HG03280 (cell line): ENCODE results near the gene INTS4.
A peak's percentile ranks its signal among the peaks of the same experiment; 100 is the strongest.
"Not testable (repeated sequence)": the region's sequence is repeated elsewhere in the genome, so short reads cannot be mapped to it uniquely, and the experiment has no call there.

Source experiments
- ATAC-seq: cut with Tn5 transposase; IDR thresholded peaks from one replicate; pipeline ENCODE4 v1.9.1; 2021; ENCODE audit warnings: mild to moderate bottlenecking, moderate library complexity; ENCODE audit not compliant: unreplicated experiment

INTS4 gene, protein sequence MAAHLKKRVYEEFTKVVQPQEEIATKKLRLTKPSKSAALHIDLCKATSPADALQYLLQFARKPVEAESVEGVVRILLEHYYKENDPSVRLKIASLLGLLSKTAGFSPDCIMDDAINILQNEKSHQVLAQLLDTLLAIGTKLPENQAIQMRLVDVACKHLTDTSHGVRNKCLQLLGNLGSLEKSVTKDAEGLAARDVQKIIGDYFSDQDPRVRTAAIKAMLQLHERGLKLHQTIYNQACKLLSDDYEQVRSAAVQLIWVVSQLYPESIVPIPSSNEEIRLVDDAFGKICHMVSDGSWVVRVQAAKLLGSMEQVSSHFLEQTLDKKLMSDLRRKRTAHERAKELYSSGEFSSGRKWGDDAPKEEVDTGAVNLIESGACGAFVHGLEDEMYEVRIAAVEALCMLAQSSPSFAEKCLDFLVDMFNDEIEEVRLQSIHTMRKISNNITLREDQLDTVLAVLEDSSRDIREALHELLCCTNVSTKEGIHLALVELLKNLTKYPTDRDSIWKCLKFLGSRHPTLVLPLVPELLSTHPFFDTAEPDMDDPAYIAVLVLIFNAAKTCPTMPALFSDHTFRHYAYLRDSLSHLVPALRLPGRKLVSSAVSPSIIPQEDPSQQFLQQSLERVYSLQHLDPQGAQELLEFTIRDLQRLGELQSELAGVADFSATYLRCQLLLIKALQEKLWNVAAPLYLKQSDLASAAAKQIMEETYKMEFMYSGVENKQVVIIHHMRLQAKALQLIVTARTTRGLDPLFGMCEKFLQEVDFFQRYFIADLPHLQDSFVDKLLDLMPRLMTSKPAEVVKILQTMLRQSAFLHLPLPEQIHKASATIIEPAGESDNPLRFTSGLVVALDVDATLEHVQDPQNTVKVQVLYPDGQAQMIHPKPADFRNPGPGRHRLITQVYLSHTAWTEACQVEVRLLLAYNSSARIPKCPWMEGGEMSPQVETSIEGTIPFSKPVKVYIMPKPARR

DNA sequence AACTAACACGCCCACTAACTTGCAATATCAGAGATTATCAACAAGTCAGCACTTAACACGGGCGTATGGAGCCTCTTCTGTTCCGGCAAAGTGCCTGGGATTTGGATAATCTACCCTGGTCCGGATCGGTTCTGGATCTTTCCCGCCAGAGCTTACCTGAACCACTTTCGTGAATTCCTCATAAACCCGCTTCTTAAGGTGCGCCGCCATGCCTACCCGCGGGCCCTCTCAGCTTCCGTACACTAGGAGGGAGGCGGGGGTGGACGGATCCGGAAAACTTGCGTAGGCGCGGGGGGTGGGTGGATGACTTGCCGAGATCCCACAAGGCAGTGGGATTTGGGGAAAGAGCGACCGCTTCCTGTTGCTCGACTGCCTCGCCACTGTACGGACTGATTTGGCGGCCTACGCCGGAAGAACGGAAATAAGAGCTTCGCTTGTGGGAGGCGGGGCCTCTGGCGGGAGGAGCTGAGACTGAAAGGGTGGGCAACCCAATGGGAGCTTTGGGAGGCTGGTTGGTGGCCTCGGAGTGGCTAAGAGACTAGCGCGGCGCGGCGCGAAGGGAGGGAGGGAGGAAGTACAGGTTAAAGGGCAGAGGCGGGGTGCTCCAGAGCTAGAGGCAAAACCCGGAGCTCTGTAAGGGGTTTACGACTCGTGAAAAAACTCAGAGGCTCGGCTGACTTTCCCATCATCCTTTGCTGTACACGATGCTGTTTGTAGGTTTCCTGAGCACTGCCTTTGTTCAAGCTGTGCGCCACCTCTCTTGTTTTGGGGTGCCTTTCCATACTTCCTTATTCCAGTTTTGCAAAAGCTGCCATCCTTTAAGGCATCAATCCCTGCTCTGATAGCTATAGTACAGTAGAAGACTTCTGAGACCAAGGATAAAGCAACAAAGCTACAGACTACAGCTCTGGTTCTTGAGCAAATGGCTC, at the start of gene INTS4:
Gene INTS4, minus strand, starts transcription at position 235 of the 929 bp plus-strand sequence. Its CDS starts 25 bp downstream, at position 210.
- ATAC-seq = peak; percentile 100

DNA sequence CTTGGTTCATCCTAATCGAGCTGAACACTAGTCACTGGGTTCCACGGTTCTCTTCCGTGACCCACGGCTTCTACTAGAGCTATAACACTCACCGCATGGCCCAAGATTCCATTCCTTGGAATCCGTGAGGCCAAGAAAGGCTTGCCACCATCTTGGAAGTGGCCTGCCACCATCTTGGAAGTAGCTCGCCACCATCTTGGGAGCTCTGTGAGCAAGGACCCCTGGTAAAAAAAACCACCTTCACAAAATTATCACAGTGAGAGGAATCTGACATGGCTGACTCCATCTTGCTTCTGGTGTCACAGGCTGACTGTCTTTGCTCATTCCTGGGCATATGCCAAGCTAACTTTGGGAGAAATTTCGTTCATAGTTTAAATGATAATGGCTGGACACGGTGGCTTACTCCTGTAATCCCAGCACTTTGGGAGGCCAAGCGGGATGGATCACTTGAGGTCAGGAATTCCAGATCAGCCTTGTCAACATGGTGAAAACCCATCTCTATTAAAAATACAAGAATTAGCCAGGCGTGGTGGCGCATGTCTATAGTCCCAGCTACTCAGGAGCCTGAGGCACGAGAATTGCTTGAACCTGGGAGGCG, 47.5 kb upstream of the INTS4 start:
- no peak for ATAC-seq

DNA sequence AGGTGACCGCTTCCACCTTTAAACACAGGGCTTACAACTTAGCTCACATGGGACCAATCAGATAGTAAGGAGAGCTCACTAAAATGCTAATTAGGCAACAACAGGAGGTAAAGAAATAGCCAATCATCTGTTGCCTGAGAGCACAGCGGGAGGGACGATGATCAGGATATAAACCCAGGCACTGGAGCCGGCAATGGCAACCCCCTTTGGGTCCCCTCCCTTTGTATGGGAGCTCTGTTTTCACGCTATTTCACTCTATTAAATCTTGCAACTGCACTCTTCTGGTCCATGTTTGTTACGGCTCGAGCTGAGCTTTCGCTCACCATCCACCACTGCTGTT, 46.9 kb upstream of the INTS4 start:
- not testable (repeated sequence) for ATAC-seq

DNA sequence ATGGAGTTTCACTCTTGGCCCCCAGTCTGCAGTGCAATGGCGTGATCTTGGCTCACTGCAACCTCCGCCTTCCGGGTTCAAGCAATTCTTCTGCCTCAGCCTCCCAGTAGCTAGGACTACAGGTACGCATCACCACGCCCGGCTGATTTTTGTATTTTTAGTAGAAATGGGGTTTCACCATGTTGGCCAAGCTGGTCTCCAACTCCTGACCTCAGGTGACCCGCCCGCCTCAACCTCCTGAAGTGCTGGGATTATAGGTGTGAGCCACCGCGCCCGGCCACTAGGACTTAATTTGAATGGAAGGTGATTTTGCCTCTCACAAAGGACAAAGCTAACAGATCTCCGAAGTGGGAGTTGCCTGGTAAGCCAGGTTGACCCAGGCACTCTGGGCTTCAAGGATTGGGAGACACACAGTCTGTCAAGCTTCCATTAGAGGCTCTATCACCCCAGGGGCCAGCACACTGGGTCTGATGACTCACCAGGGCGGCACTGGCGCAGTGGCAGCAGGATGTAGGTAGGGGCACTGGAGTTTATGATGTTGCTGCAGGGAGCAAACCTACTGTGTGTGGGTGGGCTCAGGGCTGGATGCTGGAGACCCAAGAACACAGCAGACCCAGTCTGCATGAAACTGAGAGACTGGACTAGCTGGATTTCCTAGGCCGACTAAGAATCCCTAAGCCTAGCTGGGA, 46.4 kb upstream of the INTS4 start:
- ATAC-seq = no peak

DNA sequence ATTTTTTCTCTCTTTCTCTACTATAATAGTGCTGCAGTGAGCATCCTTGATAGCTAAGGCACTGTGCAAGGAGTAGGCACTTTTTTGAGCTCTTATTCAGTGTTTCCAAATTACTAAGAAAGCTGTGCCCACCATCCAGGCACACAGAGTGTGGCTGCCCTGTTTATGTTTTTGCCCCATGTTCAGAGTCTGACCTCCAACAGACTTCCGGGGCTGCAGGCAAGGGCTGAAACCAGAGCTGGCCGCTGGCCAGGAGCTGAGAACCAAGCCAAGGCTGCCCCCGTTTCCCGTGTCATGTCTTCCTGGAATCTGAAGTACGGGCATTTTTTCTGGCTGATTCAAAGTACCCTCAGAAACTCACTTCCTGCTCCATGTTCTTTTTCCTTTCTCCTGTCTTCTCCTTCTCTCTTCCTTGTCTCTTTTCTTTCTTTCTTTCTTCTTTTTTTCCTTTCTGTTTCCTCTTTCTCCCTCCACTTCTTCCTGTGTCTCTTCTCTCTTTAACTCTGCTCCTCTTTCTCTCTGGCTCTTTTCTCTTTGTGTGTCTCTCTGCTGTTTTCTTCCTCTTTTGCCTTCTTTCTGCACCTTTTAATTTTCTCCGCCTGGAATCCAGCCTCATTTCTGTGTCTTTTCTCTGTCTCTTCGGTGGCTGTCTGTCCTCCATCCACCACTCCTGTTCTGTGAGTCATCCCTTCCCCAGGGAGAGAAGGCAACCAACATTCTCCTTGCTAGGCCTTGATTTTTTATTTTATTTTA, 45.6 kb upstream of the INTS4 start:
- no peak for ATAC-seq

DNA sequence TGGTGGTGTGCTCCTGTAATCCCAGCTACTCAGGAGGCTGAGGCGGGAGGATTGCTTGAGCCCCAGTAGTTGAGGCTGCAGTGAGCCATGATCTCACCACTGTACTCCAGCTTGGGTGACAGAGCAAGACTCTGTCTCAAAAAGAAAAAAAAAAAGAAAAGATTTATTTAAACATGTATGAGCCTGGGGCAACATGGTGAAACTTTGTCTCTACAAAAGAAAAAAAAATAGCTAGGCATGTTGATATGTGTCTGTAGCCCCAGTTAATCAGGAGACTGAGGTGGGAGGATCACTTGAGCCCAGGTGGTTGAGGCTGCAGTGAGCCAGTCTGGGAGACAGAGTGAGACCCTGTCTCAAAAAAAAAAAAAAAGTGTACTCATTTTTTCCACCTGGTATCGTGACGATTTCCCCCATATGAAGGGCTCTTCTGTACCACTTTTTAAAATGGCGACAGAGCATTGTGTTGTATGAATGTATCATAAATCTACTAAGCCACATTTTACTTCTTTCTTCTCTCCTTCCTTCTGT, 45.0 kb upstream of the INTS4 start:
- no peak for ATAC-seq

DNA sequence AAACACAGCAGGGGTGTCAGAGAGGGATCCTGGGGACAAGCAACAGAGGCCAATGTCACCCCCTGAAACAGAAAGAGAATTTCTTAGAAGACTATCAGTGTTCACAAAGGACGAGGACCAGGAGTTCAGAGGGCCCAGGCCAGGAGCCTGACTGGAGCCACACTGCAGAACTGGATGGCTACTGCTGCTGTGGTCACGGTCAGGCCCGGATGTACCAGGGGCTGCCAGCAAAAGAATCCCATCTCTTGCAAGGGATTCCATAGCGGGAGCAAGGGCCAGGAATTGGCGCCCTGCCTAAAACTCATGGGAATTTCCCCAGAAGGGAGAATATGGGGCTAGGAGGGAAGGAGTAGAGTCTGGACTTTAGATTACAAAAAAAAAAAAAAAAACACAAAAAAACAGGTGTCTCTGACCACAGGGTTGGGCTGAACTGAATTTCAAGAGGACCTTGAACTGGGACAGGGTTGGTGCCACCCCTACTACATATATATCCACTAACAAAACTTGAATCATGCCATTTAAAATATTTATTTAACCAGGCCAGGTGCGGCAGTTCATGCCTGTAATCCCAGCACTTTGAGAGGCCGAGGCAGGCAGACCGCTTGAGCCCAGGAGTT, 44.3 kb upstream of the INTS4 start:
- no peak for ATAC-seq

DNA sequence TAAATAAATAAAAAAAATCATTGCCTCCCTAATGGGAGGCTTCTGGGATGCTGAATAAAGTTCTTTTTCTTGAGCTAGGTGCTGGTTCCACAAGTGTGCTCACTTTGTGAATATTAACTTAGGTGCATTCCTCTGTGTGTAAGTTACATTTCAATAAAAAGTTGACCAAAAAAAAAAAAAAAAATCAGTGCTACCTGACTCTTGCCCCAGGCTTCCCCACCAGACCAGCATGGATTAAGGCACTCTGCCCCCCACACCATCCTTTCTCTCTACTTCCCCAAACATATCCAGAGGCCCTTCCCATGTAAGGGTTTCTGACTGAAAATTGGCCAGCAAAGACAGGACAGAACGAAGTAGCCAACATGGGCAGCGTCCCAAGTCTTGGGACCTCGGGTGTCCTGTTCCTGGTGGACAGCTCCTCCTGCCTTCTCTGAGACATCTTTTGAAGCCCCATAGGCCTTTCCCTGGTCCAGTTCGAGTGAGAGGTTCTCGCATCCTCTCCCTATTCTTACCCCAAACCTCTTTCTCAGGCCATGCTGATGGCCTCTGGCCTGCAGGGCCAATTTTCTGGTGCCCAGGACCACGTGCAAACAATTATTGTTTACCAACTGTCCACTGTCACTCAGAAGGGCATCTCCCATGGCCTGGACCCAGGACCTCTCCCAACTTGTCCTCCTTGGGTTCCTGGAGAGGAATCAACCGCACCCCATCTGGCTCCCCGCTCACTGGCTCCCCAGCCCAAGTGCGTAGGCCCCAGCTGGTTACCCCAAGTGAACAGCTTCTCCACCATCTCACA, 43.6 kb upstream of the INTS4 start:
- ATAC-seq = no peak

DNA sequence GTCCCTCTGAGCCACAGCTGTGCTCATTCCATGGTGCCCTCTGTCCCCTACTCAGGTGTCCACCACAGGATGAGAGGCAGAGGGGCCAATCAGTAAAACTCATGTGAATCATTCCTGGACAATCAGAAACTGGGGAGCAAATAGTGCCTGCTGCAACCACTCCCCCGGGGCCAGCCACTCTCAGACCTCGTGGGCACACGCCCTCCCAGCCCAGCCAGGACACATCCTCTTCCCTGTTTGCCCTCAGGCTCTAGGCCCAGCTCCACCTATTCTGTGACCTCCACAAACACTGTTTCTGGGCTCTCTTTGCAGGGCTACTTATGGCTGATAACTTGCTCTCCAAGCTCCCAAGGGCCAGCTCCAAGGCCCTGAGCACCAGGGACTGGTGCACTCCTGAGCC, 42.6 kb upstream of the INTS4 start:
- ATAC-seq = no peak

DNA sequence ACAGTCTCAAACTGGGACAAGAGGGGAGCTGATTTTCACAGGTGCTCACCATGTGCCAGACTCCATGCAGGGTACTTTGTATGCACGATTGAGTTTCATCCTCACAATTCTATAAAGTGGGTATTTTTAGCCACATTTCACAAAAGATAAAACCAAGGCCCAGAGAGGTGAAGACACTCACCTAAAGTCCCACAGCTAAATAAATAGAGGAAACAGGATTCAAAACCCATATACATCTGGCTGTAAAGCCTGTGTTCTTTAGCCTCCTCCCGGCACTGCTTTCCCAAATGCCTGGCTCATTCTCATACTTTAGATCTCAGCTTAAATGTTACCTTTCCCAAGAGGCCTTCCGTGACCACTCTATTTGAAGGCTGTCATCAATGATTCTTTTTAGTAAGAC, 41.8 kb upstream of the INTS4 start:
- no peak for ATAC-seq

DNA sequence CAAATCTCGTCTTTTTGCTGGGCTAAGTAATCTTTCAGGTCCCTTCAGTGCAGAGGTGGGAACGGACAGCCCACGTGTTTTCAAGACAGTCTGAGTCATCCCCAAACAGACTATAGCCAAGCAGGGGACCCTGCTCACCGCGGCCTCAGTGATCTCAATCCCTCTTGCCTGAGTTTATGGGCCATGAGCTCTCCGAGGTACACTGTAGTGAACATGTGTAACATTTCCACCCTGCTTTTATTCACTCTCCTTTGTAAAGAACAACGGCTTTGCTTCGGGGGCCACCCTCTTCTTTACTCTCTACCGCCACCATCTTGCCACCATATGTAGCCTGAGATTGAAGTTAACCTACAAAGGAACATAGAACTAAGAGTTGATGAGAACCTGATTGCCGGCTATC, 40.2 kb upstream of the INTS4 start:
- no peak for ATAC-seq

DNA sequence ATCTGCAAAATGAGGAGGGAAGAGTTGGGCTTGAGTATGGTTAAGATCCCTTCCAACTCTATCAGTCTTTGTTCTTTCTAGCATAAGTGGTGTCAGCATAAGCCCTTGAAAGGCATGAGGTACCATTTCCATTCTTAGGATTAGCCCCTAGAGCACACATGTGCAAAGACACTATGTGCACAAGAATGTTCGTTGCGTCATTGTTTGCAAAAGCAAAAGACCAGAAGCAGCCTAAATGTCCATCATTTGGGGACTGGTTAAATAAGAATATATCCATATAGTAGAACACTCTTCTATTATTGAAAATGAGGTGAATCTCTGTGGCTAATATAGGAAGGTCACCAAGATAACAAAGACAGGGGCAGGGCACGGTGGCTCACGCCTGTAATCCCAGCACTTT, 38.6 kb upstream of the INTS4 start:
- no peak for ATAC-seq

DNA sequence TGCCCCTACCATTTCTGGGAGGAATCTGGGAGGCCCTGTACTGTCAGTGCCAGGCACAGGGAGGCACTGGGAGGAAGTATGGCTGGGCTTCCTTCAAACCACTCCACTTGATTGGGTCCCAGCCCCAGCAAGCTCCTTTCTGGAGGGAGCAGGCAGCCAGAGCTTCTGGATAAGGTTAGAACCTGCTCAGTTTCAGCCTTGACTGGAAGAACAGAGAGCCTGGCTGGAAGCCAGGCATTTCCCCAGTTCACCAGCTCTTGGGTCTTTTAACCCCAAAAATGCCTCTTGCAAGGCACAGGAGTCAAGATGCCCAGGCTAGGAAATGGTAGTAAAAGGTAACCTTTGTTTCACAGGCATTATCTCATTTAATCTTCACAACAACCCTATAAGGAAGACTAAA, 37.6 kb upstream of the INTS4 start:
- no peak for ATAC-seq

DNA sequence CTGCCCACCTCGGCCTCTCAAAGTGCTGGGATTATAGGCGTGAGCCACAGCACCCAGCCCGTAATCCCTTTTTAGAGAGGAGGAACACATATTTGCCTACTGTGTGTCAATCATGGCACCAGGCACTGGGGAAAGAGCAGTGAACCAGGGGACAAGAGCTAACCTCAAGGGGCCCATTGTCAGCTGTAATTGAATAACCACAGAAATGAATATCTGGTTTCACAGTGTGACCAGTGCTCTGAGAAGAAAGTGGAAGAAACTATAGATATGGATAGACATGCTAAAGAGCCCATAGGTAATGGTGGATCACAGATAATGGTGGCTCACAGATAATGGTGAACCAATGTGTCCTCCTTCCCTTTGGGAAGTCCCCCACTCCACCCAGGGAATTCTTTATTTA, 37.2 kb upstream of the INTS4 start:
- no peak for ATAC-seq

DNA sequence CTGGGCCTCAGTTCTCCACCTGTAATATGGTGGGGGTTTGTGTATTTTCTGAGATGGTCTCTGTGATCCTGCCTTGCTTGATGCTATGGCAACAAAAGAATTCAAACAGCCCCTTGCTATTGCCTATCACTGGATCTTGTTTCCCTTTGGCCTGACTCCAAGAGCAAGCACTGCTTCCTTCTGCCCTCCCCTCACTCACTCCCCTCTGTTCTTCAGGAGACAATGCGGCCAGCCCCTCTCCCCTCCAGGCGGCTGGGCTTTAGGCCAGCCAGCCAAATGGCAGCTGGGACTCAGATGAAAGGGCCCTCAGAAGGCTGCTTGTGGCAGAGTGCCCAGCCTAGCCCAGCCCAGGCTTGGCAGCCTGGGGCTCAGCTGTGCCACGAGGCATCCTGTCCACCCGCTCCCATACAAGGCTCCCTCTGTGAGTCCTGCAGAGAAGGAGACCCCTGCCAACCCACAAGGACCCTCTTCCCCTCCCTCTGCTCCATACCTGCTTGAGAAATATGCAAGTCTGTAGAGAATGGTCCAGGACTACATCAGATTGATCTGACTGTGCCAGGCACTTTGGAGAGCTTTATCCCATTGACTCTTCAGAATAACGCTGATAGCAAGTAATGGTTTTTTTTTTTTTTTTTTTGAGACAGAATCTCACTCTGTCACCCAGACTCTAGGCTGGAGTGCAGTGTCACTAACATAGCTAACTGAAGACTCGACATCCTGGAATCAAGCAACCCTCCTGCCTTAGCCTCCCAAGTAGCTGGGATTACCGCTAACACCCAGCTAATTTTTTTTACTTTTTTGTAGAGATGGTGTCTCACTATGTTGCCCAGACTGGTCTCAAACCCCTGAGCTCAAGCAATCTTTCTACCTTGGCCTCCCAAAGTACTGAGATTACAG, 36.2 kb upstream of the INTS4 start:
- no peak for ATAC-seq

DNA sequence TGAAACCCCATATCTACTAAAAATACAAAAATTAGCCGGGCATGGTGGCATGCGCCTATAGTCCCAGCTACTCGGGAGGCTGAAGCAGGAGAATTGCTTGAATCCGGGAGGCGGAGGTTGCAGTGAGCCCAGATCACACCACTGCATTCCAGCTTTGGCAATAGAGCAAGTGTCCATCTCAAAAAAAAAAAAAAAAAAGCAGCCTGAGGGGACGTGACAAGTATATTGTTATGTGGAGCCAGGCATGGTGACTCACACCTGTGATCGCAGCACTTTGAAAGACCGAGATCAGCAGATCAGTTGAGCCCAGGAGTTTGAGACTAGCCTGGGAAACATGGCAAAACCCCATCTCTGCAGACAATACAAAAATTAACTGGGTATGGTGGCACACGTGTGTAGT, 34.0 kb upstream of the INTS4 start:
- ATAC-seq = not testable (repeated sequence)

DNA sequence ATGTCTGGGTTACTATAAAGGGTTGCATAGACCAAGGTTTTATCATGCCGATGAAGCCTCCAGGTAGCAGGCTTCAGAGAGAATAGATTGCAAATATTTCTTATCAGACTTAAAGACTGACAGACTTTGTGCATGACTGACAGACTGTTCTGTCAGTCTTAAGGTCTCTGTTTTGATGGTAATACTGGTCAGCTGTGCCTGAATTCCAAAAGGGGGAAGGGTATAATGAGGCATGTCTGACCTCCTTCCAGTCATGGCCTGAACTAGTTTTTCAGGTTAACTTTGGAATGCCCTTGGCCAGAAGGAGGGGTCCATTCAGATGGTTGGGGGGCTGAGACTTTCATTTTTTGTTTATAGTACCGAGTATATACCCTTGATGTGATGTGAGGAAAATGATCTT, 33.3 kb upstream of the INTS4 start:
- no peak for ATAC-seq
